Loucy (cell line): ENCODE results near the gene KRT79.

ENCODE experiments used
- CTCF ChIP-seq: fragments of 200-600 bp; sonication (generic); conservative IDR thresholded peaks from 2 replicates; pipeline ENCODE4 v1.5.1; 2014; ENCODE audit warnings: mild to moderate bottlenecking, antibody characterized with exemption, low read length
- EZH2phosphoT487 ChIP-seq: fragments of 200-600 bp; IDR thresholded peaks from 2 replicates; pipeline ENCODE4 v1.6.1; 2018; ENCODE audit warnings: antibody characterized with exemption, mild to moderate bottlenecking, moderate library complexity, borderline replicate concordance

DNA sequence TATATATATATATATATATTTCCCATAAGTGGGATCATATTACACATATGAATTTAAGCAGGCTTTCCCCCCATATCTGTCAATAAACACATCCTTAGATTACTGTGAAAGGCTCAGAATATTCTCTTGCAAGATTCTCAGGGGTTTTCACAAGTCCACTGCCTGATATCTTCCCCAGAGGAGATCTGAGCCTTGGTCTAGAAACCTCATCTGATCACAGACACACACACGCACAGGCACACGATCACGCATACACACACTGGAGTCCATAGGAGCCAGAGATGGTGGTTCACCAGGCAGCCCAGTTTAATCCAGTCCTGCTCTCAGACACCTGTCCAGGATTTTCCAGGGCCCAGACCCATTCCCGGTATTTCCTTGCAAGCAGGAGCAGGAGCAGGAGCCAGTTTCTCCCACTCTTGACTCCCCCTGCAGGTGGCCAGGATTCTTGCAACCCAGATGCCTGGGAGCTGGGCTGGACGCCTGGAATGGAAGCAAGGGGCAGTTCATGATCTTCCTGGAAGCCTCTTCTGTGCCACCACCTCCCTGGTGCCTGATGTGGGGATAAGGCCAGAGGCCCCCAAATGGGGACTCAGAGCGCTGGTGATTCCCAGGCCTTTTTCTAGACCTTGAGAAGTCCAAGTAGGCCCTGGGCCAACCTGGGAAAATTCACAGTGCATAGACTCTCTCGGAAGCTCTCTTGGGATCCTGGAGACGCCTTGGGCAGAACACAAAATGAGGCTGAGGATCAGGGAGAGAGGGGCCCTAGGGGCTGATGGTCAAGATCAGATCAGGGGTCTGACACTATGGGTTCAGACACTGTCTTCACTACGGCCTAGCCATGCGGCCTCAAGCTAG, 31.2 kb upstream of the KRT79 start:
- TF ChIP-seq CTCF (peak; percentile 94), EZH2phosphoT487 (no peak)
